Stimulated activated CD4-positive, alpha-beta T cell treated with anti-CD3 and anti-CD28 coated beads, Interleukin-4, amount 100 ng/mL, for 48 hours (primary cell): ENCODE measurements around the gene ZBED6.

Source experiments
- DNase-seq, 2 donors: peaks; one replicate each; pipeline ENCODE4 v3.0.0-alpha.2; 2020; ENCODE audit warnings: low read depth in 2 of 2

Gene ZBED6

GRCh38 chr1:203840208-203840808 lies 44.9 kb downstream of the ZBED6 start:
- DNase-seq: no peak

GRCh38 chr1:203842559-203842876 lies 47.1 kb downstream of the ZBED6 start:
- no peak for DNase-seq

- no peak for DNase-seq
These were observed 48.0 kb downstream of the ZBED6 start for GRCh38 chr1:203843435-203843834.
